Hematopoietic multipotent progenitor cell (in vitro differentiated cells): Measurements from ENCODE around the gene FAM219A. TPM values are rescaled to one million over a fixed set of nuclear protein-coding genes. Genes with fewer than 3 reads are reported as not detected.
A peak's percentile ranks its signal among the peaks of the same experiment; 100 is the strongest.

Source experiments
- DNase-seq, 3 donors: peaks; one replicate each; pipeline ENCODE4 v3.0.0-alpha.2; 2011 to 2015; ENCODE audit warnings: low read depth in 2 of 3, low spot score in 2 of 3
- total RNA-seq: library from RNA; depleted of rRNA; stranded (reverse); fragments of >200 nt; gene quantifications from one replicate; pipeline ENCODE4 v1.2.3, GENCODE V29; 2012

Gene FAM219A, protein sequence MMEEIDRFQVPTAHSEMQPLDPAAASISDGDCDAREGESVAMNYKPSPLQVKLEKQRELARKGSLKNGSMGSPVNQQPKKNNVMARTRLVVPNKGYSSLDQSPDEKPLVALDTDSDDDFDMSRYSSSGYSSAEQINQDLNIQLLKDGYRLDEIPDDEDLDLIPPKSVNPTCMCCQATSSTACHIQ
- 3.2 TPM for total RNA-seq

DNA sequence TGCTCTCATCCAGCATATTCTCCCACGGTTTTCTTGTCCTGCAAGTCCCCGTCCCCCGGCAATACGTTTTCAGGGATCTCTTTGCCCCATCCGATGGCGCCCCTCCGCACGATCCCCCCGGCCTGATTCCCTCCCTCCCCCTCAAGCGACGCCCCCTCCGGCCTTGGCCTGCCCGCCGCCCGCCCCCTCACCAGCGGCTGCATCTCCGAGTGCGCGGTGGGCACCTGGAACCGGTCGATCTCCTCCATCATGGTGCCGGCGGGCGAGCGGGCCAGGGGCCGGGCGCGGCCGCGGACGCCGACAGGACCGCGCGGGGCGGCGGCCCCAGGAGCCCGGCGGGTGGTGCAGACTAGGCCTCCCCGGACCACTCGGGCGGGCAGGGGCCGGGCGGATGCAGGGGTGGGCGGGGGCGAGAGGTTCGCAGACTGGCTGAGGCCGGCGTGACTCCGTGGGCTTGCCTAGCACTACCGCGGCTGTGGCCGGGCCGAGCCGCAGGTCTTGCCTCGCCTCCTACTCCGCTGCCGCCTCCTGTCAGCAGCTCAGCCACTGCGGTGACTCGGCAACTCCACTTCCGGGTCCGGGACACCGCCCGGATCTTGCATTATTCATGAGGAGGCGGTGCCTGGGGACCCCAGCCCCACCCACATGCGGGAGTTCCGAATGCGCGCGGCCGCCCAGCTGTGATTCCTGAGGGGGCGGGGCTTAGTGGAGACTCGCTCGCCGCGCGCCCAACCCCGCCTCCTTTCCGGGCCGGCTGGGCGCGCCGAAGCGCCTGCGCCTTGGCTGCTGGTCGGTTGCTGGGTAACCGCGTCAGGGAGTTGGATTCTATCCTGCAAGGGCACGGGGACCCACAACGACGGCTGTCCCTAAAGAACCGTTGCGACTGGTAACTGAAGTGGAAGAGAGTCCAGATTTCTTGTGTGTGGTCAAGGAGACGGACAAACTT is at the start of gene FAM219A, which contains the start of gene DNAI1:
Gene FAM219A (minus strand): TSS at position 558 of the 946 bp plus-strand sequence. CDS start 307 bp downstream, at position 251.
Gene DNAI1 (plus strand): TSS at position 793 of the 946 bp plus-strand sequence. CDS start 201 bp downstream, outside the sequence.
- DNase-seq: peak; percentile 97 to 99 (median 99)

DNA sequence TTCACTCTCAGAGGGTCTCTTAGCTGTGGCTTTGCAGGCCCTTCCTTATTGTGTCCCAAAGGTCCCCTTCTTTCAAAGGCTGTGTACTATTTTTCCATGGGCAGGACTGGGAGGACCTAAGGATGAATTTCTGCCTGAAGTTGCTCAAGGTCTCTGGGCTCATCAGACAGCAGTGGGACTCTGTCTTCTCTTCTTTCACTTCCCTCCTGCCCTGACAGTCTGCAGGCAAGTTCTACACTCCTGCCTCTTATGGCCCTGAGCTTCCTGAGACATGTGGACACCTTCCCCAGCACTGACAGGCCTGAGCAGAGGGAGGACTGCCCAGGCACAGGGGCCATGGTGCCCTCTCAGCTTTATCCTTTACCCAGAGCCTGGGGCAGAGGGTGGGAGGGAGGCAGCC is 49.6 kb upstream of the FAM219A start:
- DNase-seq: no peak

DNA sequence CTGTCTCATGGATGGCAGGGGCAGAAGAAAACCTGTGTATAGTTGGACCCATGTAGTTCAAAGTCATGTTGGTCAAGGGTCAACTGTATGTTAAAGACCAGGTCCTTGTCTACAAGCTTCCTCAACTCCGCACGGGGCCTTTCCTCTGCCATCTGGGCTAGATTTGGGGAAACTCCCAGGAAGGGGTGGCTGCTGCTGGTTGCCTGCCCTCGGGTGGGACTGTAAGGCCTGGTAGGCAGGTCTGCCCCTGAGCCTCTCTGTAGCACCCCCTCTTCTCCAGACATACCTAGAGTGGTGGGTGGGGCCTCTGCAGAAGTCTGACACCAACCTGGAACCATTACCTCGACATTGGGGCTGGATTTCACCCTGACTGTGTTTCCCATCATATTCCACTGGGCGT is 49.2 kb upstream of the FAM219A start:
- DNase-seq: no peak

DNA sequence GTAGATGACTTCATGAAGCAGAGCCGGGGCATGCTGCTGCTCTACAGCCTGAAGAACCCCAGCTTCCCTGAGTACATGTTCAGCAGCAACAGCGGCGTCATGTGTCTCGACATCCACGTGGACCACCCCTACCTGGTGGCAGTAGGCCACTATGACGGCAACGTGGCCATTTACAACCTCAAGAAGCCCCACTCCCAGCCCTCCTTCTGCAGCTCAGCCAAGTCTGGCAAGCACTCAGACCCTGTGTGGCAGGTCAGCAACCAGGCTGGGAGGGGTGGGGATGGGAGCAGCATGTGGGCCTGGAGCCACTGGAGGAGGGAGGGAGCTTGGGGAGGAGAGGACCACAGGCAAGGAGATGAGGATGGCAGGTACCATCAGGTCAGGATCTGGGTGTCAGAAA is 48.3 kb upstream of the FAM219A start:
- DNase-seq: no peak

DNA sequence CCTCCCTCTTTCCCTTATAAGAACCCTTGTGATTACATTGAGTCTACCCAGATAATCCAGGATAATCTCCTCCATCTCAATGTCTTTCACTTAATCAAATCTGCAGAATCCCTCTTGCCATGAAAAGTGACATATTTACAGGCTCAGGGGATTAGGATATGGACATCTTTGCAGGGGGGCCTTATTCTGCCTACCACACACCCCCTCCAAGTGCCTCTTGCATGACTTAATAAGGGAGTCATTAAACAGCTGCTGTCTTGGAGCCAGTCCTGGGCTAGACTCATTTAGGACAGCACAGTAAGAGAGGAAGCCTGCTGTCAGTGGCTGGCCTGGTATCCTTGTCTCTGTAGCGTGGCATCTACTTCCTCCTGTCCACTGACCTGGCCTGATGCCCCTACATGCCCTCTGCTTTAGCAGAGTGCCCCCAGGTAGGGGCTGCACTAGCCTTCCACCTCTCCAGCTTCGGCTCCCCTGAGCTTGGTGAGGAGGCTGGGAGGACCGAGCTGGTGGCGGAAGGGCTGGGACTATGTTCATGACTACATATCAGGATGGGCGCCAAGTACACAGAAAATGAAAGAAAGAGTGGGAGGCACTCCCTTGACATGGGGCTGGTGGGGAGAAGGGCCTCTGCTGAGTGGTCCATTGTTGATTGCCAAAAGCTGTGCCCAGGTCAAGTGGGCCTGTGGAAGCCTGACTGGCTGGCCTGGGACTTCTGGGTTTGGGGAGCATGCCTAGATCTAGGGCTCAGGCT is 47.2 kb upstream of the FAM219A start:
- no peak for DNase-seq

DNA sequence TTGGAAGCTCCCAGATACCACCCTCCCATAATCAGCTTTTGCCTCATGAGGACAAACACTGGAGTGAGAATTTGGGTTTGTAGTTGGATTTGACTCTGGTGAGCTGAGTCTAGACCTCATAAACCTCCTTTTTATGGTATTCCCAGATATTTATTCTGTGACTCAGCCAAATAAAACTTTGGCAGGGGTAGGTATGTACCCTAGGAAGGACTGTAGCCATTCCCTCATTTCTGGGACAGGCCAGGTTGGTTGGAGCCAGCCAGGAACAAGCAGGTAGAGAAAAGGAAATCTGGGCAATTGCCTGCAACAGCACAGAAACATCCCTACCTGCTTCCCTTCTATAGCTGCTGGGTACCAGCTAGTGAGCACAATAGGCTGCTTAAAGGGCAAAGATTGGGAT is 45.0 kb upstream of the FAM219A start:
- DNase-seq: no peak

DNA sequence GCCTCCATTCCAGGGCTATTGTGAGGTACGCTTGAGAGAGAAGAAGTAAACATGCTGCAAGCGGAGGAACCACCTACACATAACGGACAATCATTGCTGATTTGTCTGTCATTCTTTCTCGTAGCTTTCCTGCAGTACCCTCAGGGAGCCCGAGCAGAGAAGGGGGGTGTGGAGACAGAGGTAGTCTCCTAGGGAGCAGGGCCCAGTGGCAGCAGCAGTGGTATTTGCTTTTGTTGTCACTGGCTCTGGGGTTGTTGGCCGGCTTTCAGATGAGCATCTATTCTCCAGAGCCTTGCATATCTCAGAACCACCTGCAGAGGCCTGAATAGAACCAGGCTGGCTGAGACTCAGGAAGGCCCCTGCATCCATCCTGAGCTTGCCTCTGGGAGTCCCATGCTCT is 44.5 kb upstream of the FAM219A start:
- no peak for DNase-seq

DNA sequence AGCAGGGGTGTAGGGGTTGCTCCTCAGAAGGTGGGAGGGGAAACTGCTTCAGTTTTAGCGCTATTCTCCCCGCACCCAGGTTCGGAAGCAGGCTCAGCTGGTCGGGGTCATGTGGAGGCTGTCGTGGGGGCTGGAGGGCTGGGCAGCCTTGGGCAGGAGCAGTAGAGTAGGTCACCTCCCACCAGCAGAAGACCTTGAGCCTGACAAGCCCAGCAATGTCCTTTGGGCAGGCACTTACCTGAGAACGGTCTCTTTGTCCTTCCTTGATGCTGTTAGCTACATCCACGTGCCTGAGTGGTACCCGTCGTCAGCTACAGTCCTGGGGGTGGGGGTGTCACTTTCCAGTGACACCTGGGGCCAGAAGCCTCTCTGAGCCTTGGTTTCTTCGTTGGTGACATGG is 44.1 kb upstream of the FAM219A start:
- DNase-seq: no peak

DNA sequence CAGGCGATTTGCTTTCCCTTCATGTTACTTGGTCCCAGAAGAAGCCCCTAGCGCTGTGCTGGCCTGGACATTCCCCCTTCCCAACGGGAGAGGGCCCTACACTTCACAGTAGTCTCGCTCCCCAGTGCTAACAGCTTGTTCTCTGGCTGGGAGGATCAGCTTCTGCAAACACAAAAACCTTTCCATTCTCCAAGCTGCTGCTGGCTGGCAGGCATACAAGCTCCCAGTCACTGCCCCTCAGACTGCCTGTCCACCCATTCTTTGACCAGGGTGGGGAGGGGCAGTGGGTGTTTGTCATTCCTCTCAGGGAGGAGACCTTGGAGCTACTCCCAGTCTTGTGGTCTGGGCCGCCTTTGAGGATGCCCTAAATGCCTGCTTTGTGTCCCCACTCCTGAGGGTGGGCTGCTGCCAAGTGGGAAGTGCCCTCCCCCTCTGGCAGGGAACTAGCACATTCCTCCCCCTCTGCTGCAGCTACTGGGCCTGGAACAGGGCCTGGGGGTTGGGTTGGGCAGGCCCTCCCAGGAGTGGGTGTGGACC is 43.6 kb upstream of the FAM219A start:
- no peak for DNase-seq

DNA sequence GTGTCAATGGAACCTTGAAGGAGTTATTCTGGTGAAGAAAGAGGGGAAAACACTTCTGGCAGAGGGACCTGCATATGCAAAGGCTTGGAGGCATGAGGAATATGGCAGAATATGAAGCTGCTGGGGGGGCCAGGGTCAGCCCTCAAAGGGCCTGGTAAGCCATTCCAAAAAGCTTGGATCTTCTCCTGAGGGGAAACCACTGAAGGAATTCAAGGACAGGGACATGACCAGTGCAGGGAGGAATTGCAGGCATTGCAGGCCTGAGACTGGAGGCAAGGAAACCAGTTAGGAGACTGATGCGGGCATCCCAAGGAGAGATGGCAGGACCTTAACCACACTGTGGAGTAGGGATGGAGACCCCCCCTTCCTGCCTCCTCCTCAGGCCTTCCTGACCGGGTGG is 43.0 kb upstream of the FAM219A start:
- DNase-seq: no peak

DNA sequence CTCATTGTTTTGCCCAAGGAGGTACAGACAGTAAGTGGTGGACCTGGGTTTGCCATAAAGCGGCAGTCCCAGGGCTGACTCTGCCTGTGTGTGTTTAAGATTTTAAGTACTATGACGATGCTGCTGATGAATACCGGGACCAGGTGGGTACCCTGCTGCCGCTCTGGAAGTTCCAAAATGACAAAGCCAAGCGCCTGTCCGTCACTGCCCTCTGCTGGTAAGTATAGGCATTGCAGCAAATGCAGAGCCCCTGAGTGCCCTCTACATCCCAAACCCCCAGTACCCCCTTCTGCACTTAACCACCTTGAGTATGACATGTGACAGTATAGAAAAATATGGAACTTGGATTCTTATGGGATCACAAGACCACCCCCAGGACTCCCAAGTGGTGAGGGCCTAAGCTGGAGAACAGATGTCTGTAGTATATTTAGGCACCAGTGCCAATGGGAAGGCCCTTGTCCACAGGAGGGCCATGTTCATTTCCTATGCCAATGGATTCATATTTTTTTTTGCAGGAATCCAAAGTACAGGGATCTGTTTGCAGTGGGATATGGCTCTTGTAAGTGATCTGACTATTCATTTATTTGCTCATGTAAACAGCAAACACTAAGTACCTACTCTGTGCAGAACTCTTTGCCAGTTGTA is 42.4 kb upstream of the FAM219A start:
- peak; percentile 41 to 74 (median 54) for DNase-seq

DNA sequence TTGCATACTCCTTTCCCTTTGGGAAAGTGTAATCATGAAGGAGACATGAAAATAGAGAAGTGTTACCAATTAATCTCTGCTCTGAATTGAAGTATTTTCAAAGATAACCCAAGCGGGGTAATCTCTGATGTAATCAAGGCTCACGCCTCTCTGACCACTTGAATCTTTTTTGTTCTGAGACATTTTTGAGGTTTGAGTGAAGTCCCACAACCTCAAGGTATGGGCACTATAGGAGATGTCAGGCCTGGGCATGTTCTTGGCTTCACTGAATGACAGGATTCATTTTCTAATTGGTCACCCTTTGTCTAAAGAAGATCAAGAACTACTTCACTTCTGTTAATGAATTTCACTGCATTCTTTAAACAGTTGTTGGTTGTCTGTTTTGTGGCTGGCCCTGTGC is 40.7 kb upstream of the FAM219A start:
- no peak for DNase-seq

DNA sequence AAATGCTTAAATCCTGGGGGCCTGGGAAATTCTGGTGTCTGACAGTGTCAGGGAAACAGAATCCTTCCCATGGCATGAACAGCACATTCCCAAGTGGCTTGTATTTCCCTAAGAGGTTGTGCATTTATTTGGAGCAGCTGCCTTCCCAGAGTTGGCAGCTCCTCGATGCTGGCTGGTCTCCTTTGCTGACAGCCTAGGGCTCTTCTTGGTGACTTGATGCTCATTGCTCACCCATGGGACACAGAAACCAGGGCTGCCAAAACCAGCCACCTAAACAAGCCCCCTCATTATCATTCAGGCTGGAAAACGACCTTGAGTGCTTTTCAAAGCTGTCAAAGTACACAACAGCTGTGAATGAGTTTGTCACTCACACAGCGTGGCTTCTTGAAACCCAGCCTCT is 40.2 kb upstream of the FAM219A start:
- DNase-seq: no peak

DNA sequence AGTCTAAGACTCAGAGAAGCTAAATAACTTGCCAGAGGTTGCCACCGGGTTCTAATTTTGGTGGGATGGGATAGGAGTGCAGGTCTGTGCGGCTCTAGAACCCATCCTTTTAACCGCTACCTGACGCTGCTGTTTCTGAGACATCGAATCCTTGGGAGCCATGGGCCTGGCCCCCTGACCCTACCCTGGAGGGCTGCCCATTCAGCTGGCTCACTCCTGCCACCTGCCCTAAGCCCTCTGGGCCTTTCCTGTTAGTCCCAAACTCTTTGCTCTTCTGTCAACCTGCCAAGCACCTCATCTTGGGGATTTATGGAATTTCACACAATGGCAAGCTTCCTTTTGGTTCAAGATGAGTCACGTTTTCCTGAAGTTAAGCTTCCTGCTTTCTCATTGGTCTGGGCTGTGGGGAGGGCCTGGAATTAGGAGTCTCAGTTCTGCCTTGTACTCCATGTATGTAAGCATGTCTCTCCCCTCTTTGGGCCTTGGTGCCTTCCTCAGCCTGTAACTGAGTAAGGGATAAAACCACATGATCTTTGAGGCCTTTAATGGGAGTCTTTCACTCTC is 37.9 kb upstream of the FAM219A start:
- no peak for DNase-seq

DNA sequence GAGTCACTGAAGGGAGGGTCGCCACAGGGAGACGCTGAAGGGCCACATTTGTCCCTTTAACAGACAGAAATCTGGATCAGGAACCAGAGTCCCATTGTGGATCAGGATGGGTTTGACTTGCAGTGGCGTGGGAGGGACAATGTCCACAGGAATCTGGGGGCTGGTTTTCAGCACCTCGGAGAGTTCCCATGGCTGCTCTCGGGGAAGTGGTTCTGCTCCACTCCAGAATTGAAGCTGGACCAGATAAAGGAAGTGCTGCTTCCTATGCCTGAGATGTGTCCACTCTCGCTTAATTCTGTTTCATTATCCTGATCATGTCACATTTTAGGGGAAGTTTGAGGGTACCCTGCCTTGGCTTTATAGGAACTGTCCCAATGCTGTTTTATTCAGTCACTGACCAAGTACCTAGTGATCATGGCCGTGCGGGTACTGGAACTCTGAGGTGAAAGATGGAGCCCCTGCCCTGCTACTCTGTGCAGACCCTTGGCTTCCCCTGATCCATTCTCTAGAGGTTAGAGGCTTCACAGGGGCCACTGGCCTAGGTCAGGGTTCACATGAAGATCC is 35.7 kb upstream of the FAM219A start:
- DNase-seq: peak in 2 of 3 donors; percentile 44 to 59

DNA sequence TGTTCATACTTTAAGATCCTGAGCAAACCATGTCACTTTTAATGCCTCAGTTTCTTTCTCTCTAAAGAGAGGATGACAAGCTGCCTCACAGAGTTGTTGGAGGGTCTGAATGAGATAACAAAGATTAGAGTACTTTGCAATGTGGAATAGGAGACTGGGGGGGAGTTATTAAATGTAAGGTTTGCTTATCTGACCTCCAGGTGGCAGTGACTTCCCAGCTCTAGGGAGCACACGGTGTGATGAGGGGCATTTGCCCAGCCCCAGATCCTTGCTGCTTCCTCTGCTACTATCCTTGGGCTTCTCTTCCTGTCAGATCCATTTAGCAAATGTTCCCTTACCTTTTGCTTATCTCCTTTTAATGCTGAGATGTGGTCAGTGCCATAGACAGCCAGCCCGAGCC is 33.7 kb upstream of the FAM219A start:
- peak in 1 of 3 donors; percentile 4 for DNase-seq

DNA sequence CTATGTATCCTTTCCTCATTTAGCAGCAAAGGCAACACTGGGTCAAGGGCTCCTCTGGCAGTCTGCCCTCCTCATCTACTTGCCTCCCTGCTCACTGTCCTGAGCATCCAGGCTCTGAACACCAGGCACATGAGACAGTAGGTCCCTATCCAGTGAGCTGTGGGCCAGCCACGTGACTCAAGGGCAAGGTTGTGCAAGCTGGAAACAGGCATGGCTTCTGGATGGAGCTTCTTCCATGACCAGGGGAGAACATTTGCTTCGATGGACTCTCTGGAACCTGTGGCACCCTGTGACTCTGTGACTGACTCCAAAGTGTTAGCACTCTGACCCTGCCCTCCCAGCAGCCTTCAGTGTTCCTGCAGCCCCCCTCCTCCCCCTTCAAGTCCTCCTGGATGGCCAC is 33.2 kb upstream of the FAM219A start:
- no peak for DNase-seq

DNA sequence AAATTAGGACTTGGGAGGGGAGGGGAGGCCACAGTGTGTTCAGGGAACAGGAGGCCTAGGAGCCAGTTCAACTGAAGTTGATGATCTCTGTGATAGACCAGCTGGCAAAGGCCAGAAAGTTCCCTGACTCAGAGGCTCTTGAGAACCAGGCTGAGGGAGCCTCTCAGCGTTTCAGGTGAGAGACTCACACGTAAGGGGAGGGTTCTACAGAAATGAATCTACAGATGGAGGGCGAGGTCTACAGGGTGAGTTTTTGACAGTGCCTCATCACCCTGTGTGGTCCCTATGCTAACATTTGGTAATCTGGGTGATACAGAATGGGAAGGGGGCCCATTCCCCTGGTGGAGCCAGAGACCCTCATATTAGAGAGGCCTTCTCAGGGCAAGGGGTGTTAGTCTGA is 32.4 kb upstream of the FAM219A start:
- DNase-seq: no peak

DNA sequence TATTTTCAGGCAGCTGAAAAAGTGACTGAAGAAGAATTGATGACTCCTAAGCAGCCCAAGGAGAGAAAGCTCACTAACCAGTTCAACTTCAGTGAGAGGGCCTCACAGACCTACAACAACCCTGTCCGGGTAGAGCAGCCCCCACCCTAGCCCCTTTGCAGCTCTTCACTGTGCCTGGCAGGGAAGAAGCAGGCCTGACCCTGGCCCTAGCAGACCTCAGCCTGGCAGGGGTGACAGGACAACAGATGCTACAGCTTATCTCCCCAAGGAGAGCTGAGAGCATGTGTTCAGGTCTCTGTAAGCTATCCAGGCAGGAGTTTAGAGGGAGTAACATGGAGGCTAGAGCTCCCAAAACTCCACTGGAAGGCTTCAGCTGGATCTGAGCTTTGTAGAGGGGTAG is 32.0 kb upstream of the FAM219A start:
- no peak for DNase-seq

DNA sequence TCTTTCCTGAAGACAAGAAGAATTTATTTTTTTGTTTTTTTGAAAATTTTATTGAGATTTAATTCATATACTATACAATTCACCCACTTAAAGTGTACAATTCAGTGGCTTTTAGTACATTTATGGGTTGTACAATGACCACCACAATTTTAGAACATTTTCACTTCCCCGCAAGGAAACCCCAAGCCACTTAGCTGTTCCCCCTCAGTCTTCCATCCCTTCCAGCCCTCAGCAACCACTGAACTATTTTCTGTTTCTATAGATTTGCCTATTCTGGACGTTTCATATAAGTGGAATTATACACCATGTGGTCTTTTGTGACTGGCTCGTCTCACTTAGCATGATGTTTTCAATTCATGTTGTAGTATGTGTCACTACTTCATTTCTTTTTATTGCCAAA is 28.2 kb upstream of the FAM219A start:
- DNase-seq: no peak
